DLD1 (cell line): Measurements from ENCODE around the gene CAMK2N2.

ENCODE experiments used
- in situ Hi-C: cut with HindIII; loops from 2 replicates; pipeline ENCODE4 v1.10.0; 2017; ENCODE audit warnings: low sequenced_read_pairs

The CAMK2N2 gene

DNA sequence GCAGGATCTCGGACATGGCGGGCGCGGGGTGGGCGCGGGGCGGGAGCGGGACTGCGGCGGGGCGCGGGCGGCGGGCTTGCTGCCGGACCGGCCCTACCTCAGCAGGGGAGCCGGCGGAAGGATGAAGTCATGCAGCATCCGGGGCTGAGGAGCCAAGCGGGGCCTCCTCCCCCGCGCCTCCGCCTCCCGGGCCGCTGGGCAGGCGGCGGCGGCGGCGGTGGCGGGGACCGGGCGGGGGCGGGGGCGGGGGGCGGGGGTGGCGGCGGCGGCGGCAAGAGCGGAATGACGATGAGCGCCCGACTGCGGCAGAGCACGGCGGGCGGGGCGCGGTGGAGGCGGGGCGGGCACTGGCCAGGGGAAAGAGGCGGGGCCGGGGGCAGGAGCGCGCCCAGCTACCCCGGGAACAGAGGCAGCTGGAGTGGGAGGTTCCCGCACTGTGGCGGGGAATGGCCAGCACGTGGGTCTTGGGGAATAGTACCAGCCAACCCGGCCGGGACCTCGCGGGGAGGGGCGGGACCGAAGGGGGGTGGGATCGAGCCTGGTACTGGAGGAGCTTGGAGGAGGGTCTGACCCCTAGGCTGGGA, at the start of gene CAMK2N2:
CAMK2N2 (minus strand) TSS at position 284 of the 584 bp plus-strand sequence; CDS start at position 16, 268 bp downstream.
- in situ Hi-C loops, result no loop called here

DNA sequence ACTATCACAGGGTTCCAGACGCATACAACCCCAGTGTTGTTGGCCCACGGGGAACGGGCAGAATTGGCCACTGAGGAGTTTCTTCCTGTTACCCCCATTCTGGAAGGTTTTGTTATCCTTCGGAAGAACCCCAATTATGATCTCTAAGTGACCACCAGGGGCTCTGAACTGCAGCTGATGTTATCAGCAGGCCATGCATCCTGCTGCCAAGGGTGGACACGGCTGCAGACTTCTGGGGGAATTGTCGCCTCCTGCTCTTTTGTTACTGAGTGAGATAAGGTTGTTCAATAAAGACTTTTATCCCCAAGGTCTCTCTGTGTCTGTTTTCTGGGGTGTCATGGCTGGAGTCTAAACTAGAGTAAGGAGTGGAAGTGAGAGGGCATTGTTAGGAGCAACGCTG, 47.4 kb upstream of the CAMK2N2 start:
- in situ Hi-C loops, result no loop called here

- in situ Hi-C loops, result no loop called here
These were observed 46.6 kb upstream of the CAMK2N2 start for GRCh38 chr3:184307915-184308314.

DNA sequence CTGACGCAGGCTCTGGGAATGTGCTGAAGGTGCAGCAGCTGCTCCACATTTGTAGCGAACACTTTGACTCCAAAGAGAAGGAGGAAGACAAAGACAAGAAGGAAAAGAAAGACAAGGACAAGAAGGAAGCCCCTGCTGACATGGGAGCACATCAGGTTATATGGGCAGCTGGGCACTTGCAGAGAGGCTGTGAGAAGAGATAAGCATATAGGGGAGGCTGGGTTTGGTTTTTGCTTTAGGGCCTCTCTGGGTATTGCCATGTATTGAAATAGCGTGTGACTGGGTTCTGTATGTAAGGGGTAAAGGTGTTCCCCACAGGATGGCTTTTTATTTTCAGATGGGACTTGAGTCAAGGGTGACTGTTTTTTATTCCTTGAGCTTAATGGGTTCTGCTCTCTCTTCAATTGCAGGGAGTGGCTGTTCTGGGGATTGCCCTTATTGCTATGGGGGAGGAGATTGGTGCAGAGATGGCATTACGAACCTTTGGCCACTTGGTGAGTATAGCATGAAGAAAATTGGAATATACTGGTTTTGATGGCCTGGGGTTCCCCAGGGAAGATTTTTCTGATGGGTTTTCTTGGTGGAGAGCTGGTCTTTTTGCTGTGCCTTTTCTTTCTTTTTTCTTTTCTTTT, 45.1 kb upstream of the CAMK2N2 start:
- in situ Hi-C loops, result no loop called here

DNA sequence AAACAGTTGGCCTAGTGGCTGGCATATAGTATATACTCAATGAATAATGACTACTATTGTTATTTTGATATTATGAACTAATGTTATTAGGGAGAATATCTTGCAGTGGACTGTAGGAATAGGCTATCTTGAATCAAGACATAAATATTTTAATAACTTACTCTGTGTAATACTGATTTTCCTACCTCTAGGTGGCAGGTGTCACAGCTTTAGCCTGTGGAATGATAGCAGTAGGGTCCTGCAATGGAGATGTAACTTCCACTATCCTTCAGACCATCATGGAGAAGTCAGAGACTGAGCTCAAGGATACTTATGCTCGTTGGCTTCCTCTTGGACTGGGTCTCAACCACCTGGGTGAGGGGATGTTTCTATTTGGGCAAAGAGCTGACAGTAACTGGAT, 44.2 kb upstream of the CAMK2N2 start:
- in situ Hi-C loops, result no loop called here

- in situ Hi-C loops, result no loop called here
These were observed 39.0 kb upstream of the CAMK2N2 start for GRCh38 chr3:184300378-184300720.

DNA sequence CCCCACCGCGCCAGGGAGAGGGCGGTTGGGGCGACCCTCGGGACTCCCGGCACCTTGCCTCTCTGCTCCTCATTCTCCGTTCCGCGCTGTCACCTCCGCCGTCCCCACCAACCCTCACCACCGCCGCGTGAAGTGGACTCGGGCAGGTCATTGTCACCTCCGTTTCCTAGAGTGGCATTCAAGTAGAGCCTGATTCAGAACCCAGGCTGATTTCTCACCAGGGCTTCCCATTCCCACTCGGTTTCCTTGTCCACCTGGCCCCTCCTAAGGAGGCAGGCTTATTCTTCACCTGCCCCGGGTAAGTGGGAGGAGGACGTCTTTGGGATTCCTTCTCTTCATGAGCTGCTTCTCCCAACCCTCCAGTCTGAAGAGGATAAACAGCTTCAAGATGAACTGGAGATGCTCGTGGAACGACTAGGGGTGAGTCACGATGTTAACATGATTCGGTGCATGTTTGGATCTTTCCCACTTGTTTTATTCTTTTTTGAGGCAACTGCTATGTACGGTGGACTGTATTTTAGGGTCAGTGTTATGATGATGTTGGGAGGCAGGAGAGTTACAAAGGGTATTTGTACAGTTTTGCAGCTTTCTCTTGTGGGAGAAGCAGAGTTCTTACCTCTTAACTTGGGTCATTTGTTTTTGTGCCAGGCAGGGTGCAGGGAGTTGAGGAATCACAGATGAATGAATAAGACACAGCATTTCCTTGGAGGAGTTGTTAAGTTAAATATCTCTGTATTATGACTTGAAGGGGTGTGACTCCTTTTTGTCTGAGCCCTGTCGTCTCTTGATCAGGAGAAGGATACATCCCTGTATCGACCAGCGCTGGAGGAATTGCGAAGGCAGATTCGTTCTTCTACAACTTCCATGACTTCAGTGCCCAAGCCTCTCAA, 38.4 kb upstream of the CAMK2N2 start:
- in situ Hi-C loops, result no loop called here

DNA sequence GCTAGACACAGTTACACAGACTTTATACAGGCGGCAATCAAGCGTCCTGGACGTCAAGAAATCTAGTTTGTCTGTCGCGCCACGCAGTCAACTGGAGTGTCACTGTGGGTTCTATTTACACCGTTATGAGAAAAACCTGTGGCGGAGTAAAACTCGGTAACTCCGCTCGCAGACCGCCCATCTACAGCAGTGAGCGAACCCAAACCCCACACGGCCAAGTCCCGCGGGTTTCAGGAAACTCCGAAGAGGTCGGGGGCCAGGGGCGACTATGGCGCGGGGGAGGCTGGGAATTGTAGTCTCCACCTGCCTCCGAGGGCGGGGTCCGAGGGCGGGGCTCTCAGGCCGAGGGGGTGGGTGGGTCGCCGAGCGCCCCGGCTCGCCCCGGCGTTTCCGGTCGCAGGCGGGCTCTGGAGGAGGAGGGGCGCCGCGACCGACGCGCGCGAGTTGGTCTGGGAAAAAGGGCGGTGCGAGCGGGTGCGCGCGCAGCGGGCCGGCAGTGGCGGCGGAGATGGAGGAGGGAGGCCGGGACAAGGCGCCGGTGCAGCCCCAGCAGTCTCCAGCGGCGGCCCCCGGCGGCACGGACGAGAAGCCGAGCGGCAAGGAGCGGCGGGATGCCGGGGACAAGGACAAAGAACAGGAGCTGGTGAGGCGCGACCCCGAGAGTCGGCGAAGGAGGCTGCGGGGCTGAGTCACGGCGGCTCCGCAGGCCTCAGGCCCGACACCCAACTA, 37.6 kb upstream of the CAMK2N2 start, which contains the start of gene PSMD2:
PSMD2 (plus strand) TSS at position 483 of the 729 bp plus-strand sequence; CDS start at position 509, 26 bp downstream.
- in situ Hi-C loops, result no loop called here

GRCh38 chr3:184296616-184297015, 35.3 kb upstream of the CAMK2N2 start:
- in situ Hi-C loops, result no loop called here

- in situ Hi-C loops, result no loop called here
These were observed 34.4 kb upstream of the CAMK2N2 start for GRCh38 chr3:184295771-184296170.

DNA sequence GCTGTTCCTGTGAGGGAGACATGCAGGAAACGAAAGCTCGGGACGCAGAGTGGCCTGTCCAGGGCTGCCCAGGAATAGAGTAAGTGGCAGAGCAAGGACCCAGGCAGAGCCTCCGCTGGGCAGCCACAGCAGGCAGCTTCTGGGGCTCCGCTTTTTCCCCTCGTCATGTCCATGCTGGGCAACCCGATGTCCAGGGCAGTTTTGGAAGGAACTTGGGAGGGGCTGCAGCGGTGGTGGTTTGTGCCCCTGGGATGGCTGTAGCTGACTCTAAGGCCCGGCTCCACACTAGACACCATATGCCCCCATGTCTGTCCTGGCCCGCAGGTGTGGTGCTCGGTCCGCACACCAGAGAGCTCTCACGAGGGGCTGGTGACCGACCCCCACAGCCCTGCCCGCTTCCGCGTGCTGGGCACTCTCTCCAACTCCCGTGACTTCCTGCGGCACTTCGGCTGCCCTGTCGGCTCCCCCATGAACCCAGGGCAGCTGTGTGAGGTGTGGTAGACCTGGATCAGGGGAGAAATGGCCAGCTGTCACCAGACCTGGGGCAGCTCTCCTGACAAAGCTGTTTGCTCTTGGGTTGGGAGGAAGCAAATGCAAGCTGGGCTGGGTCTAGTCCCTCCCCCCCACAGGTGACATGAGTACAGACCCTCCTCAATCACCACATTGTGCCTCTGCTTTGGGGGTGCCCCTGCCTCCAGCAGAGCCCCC, 30.5 kb upstream of the CAMK2N2 start:
- in situ Hi-C loops, result no loop called here

- in situ Hi-C loops, result no loop called here
These were observed 29.8 kb upstream of the CAMK2N2 start for GRCh38 chr3:184291044-184291737.

DNA sequence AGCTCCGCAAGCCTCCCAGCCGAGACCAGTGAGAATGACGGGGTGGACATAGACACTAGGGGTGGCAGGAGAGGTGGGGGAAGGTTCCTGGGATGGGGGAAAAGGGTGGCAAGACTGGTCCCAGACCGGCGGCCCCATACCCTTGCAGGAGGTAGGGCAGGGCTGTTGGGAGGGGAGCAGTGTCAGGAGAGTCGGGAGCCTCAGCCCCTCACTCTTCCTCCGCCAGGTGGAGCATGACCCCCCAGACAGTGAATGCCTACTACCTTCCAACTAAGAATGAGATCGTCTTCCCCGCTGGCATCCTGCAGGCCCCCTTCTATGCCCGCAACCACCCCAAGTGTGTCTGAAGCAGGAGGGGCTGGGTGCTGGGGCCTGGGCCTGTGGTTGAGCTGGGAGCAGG, 29.0 kb upstream of the CAMK2N2 start:
- in situ Hi-C loops, result no loop called here

GRCh38 chr3:184289426-184289938, 28.1 kb upstream of the CAMK2N2 start:
- in situ Hi-C loops, result no loop called here

- in situ Hi-C loops, result no loop called here
These were observed 23.3 kb upstream of the CAMK2N2 start for GRCh38 chr3:184284696-184285095.

DNA sequence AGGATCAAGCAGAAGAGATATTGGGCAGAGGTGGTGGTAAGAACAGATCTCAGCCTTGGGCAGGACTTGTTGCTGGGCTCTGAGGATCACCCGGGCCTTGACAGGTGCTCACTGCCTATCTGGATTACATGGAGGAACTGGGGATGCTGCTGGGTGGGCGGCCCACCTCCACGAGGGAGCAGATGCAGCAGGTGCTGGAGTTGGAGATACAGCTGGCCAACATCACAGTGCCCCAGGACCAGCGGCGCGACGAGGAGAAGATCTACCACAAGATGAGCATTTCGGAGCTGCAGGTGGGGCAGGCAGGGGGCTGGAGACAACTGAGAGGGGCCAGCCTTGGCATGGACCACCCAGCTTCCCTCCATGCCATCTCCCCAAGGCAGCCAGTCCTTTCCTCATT, 22.3 kb upstream of the CAMK2N2 start:
- in situ Hi-C loops, result no loop called here

- in situ Hi-C loops, result no loop called here
These were observed 21.6 kb upstream of the CAMK2N2 start for GRCh38 chr3:184282941-184283340.

GRCh38 chr3:184277366-184277765, 16.0 kb upstream of the CAMK2N2 start:
- in situ Hi-C loops, result no loop called here

DNA sequence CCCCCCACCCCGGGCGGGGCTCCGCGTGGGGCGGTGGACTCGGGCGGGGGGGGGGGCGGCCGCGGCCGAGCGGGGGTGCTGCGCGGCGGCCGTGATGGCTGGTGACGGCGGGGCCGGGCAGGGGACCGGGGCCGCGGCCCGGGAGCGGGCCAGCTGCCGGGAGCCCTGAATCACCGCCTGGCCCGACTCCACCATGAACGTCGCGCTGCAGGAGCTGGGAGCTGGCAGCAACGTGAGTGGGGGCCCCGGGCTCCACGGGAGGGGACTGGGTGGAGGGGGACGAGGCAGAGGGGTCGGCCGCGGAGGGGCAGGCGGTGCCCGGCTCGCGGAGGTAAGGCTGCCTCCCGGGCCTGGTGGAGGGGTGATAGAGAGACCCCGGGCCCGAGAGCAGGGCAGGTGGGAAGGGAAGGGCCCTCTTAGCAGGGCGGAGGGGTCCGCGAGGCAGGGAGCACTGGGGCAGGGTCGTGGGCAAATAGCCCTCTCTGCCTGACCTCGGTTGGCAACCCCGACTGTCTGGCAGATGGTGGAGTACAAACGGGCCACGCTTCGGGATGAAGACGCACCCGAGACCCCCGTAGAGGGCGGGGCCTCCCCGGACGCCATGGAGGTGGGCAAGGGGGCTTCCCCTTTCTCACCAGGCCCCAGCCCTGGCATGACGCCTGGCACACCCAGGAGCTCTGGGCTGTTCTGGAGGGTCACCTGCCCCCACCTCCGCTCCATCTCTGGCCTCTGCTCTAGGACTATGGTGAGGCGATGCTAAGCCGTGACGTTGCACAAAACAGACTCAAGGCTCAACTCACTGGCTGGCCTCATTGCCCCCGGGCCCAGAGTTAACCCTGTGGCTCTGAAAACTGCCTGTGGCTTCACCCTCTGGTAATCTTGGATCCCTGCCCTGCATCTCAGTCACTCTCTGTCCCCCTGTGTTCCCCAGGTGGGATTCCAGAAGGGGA, 14.9 kb upstream of the CAMK2N2 start, which contains the start of gene ECE2:
ECE2 (plus strand) TSS at position 62 of the 950 bp plus-strand sequence; CDS start at position 194, 132 bp downstream.
- in situ Hi-C loops, result no loop called here
